Astrocyte (in vitro differentiated cells and primary cell): ENCODE measurements around the gene VGLL4. TPM values are rescaled to one million over a fixed set of nuclear protein-coding genes. Genes with fewer than 3 reads are reported as not detected.

Source experiments
- DNase-seq: peaks from one replicate; pipeline ENCODE4 v3.0.0-alpha.2; 2010; ENCODE audit warnings: low read depth
- FAIRE-seq: peaks from 2 replicates; lab custom pipeline; 2011; peaks lifted over from hg19 to GRCh38; lab: Jason Lieb, UNC
- H2AFZ ChIP-seq: 2 replicates; pipeline ENCODE4 v1.6.0; 2012; ENCODE audit warnings: low read depth, low read length, inconsistent platforms
- H3K27ac ChIP-seq: 2 replicates; pipeline ENCODE4 v1.5.1; 2011; ENCODE audit warnings: low read depth, low read length, inconsistent platforms
- H3K27me3 ChIP-seq: 2 replicates; pipeline ENCODE4 v1.6.0; 2011; ENCODE audit warnings: low read length, inconsistent platforms; ENCODE audit not compliant: insufficient read depth
- H3K36me3 ChIP-seq: 2 replicates; pipeline ENCODE4 v1.5.1; 2011; ENCODE audit warnings: low read length, inconsistent platforms; ENCODE audit not compliant: insufficient read depth
- H3K4me1 ChIP-seq: 2 replicates; pipeline ENCODE4 v1.5.1; 2011; ENCODE audit warnings: low read length, inconsistent platforms; ENCODE audit not compliant: insufficient read depth
- H3K4me2 ChIP-seq: 2 replicates; pipeline ENCODE4 v1.6.0; 2012; ENCODE audit warnings: low read length, inconsistent platforms
- H3K4me3 ChIP-seq: 2 replicates; pipeline ENCODE4 v1.5.1; 2011; ENCODE audit warnings: low read depth, mild to moderate bottlenecking, low read length, inconsistent platforms; ENCODE audit not compliant: insufficient read depth
- H3K79me2 ChIP-seq: 2 replicates; pipeline ENCODE4 v1.6.0; 2012; ENCODE audit warnings: mild to moderate bottlenecking, low read length, inconsistent platforms; ENCODE audit not compliant: insufficient read depth
- H3K9ac ChIP-seq: 2 replicates; pipeline ENCODE4 v1.6.0; 2012; ENCODE audit warnings: mild to moderate bottlenecking, low read length, inconsistent platforms
- H3K9me3 ChIP-seq: 2 replicates; pipeline ENCODE4 v1.5.1; 2012; ENCODE audit warnings: low read depth, mild to moderate bottlenecking, low read length, inconsistent platforms; ENCODE audit not compliant: insufficient read depth
- H4K20me1 ChIP-seq: 2 replicates; pipeline ENCODE4 v1.6.0; 2012; ENCODE audit warnings: low read length, inconsistent platforms; ENCODE audit not compliant: insufficient read depth
- H3K27ac Mint-ChIP-seq: one replicate; pipeline ENCODE4 v1.8.0; 2021; ENCODE audit warnings: mild to moderate bottlenecking, mixed read lengths; ENCODE audit not compliant: unreplicated experiment
- H3K27me3 Mint-ChIP-seq: one replicate; pipeline ENCODE4 v1.8.0; 2021; ENCODE audit warnings: low read depth, mixed read lengths; ENCODE audit not compliant: unreplicated experiment
- H3K36me3 Mint-ChIP-seq: one replicate; pipeline ENCODE4 v1.8.0; 2021; ENCODE audit warnings: low read depth, mixed read lengths; ENCODE audit not compliant: unreplicated experiment
- H3K4me1 Mint-ChIP-seq: one replicate; pipeline ENCODE4 v1.8.0; 2021; ENCODE audit warnings: low read depth, mixed read lengths; ENCODE audit not compliant: unreplicated experiment
- H3K4me3 Mint-ChIP-seq: one replicate; pipeline ENCODE4 v1.8.0; 2021; ENCODE audit warnings: mild to moderate bottlenecking, moderate library complexity, mixed read lengths; ENCODE audit not compliant: unreplicated experiment
- H3K9me3 Mint-ChIP-seq: one replicate; pipeline ENCODE4 v1.8.0; 2021; ENCODE audit warnings: mild to moderate bottlenecking, mixed read lengths; ENCODE audit not compliant: unreplicated experiment
- CTCF ChIP-seq: IDR thresholded peaks from 2 replicates; pipeline ENCODE4 v1.5.1; 2011; ENCODE audit warnings: low read depth, mild to moderate bottlenecking, inconsistent platforms, low read length, moderate library complexity; ENCODE audit not compliant: insufficient read depth
- EZH2 ChIP-seq: IDR thresholded peaks from 2 replicates; pipeline ENCODE4 v1.6.1; 2012; ENCODE audit warnings: mild to moderate bottlenecking, low read length, inconsistent platforms; ENCODE audit not compliant: insufficient read depth
- total RNA-seq: library from RNA; stranded (reverse); gene quantifications from 2 replicates; pipeline ENCODE4 v1.2.1, GENCODE V29; 2021

VGLL4 gene
- total RNA-seq, 1 donor from 2014 or later: 70.3 TPM

DNA sequence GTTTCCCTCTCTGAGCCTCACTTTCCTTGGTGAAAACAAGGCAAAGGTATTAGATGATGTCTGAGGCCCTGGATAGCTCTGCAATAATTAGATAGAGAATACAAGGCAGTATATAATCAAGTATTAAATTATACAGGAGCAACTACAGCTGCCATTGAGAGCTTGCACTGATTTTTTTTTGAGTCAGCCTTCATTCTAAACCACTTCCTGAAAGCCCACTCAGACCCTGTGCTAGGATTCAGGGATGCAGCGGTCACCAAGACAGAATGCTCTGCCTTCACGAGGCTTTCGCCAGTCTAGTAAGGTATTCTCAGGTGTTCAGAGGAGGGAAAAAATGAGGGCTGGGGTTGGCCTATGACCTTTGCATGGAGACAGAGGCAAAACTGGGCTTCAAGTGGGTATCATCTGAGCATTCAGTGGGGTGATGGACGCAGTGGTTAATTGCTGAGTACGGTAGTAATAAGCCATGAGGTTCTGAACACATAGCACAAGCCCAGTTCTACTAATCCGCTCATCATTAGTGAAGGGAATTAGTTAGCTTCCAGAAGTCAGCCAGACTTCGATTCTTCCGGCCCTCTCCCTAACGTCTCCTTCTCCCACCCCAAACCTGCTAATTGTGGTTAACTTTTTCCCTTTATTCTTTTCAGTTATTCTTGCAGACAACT is 3.6 kb downstream of the VGLL4 start:
- Mint-ChIP-seq H3K36me3 (peaks cover 3% of the 10 kb centered on the region), H3K27ac (peak overlapping the region; percentile 77), H3K9me3 (no peaks in the 10 kb centered on the region), H3K27me3 (no peaks in the 10 kb centered on the region), H3K4me3 (peak overlapping the region; percentile 95), H3K4me1 (peaks cover 52% of the 10 kb centered on the region)
- FAIRE-seq: no peak
- no peaks in the 10 kb centered on the region for H3K27me3 ChIP-seq
- no peak for DNase-seq
- peak overlapping the region; percentile 94 for H3K4me3 ChIP-seq
- no peak overlapping the region for H2AFZ ChIP-seq
- H3K4me1 ChIP-seq: peaks cover 56% of the 10 kb centered on the region
- H3K79me2 ChIP-seq: peaks cover 85% of the 10 kb centered on the region
- H4K20me1 ChIP-seq: peaks cover 63% of the 10 kb centered on the region
- no peaks in the 10 kb centered on the region for H3K36me3 ChIP-seq
- TF ChIP-seq CTCF: no peak
- TF ChIP-seq EZH2: no peak
- H3K27ac ChIP-seq: peak overlapping the region; percentile 69
- H3K4me2 ChIP-seq: peak overlapping the region; percentile 91
- H3K9ac ChIP-seq: peak overlapping the region; percentile 98
- H3K9me3 ChIP-seq: no peaks in the 10 kb centered on the region

DNA sequence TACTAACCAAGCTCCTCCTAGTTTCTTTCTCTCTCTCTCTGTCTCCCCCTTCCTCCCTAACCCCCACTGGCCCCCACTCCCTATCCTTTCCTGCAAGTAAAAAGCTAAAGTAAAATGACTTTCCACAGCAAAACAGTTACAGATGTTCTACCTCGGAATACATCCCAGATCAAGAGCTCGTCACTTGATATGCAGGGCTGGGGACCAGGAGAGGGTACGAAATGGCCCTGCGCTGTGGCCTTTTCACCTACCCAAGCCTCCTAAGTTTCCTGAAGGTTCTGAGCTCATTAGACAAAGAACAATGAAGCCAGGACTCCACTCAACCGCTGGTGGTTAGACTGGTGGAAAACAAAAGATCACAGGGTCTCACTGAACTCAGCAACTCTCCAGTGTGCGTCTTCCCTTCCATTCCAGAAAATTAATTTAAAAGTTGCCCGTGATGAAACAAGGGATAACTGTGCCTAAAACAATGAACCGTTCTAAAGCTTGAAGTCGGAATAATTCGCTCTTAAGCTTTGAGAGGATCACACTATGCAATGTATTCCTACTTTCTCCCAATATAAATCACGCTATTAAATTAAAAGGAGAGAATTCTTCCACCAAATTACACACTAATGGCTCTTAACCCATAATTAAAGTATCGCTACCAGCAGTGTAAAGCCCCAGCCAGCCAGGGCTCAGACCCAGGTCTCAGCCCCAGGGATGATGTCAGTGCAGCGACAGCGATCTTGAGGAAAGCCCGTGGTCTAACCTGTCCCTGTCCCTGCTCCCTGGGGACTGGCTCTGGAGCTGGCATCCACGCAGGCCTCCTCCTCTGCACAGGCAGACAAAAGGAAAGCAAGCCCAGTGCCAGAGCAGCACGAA is 5.0 kb downstream of the VGLL4 start:
- H3K27me3 ChIP-seq: no peaks in the 10 kb centered on the region
- TF ChIP-seq EZH2: no peak
- no peak for TF ChIP-seq CTCF
- no peak overlapping the region for H2AFZ ChIP-seq
- H3K36me3 ChIP-seq: no peaks in the 10 kb centered on the region
- H3K9me3 ChIP-seq: no peaks in the 10 kb centered on the region
- H3K4me1 ChIP-seq: peaks cover 55% of the 10 kb centered on the region
- Mint-ChIP-seq H3K9me3 (no peaks in the 10 kb centered on the region), H3K36me3 (peaks cover 9% of the 10 kb centered on the region), H3K27ac (peak overlapping the region; percentile 80), H3K27me3 (no peaks in the 10 kb centered on the region), H3K4me1 (peaks cover 60% of the 10 kb centered on the region), H3K4me3 (peak overlapping the region; percentile 4)
- H3K9ac ChIP-seq: peak overlapping the region; percentile 98
- FAIRE-seq: no peak
- peak overlapping the region; percentile 74 for H3K27ac ChIP-seq
- peak overlapping the region; percentile 53 for H3K4me3 ChIP-seq
- no peak for DNase-seq
- peaks cover 77% of the 10 kb centered on the region for H4K20me1 ChIP-seq
- peak overlapping the region; percentile 91 for H3K4me2 ChIP-seq
- peaks cover 99% of the 10 kb centered on the region for H3K79me2 ChIP-seq
